Transverse colon (tissue), 4 donors: ENCODE data around the gene USP30. TPM values are rescaled to one million over a fixed set of nuclear protein-coding genes. Genes with fewer than 3 reads are reported as not detected.
A peak's percentile ranks its signal among the peaks of the same experiment; 100 is the strongest.
"Not testable (repeated sequence)": the region's sequence is repeated elsewhere in the genome, so short reads cannot be mapped to it uniquely, and the experiment has no call there.

Experiments
- DNase-seq: peaks from one replicate; pipeline ENCODE4 v3.0.0-alpha.2; 2019
- H3K27ac ChIP-seq, 4 donors: fragments of 200-600 bp; sonication (generic); 2 replicates each; pipeline ENCODE4 v1.5.1; 2016 to 2018; ENCODE audit warnings: inconsistent platforms in 4 of 4
- H3K27me3 ChIP-seq: fragments of 200-600 bp; sonication (generic); 2 replicates; pipeline ENCODE4 v1.5.1; 2017; ENCODE audit warnings: inconsistent platforms
- H3K36me3 ChIP-seq, 4 donors: fragments of 200-600 bp; sonication (generic); 2 replicates each; pipeline ENCODE4 v1.5.1; 2017 to 2019; ENCODE audit warnings: inconsistent platforms in 4 of 4
- H3K4me1 ChIP-seq, 4 donors: fragments of 200-600 bp; sonication (generic); 2 replicates each; pipeline ENCODE4 v1.5.1; 2017 to 2020; ENCODE audit warnings: inconsistent platforms in 4 of 4
- H3K4me3 ChIP-seq, 4 donors: fragments of 200-600 bp; sonication (generic); 1 replicate in 1 of 4; 2 replicates in 3 of 4; pipeline versions ENCODE4 v1.5.1 to v1.6.1; 2017 to 2019; ENCODE audit warnings: inconsistent platforms in 4 of 4
- H3K9me3 ChIP-seq, 2 donors: fragments of 200-600 bp; sonication (generic); 2 replicates each; pipeline ENCODE4 v1.5.1; 2017 to 2019; ENCODE audit warnings: inconsistent platforms in 2 of 2
- CTCF ChIP-seq, 5 experiments: fragments of 200-600 bp in 3 of 5; fragments of 450-650 bp in 2 of 5; sonication (generic) in 3 of 5; IDR thresholded peaks; 1 replicate in 2 of 5; 2 replicates in 3 of 5; pipeline ENCODE4 v1.5.1; 2016 to 2017; ENCODE audit warnings: antibody characterized with exemption in 5 of 5, inconsistent platforms in 3 of 5, mild to moderate bottlenecking in 2 of 5, moderate library complexity in 1 of 5
- EP300 ChIP-seq: sonication (generic); formaldehyde crosslinking; IDR thresholded peaks from one replicate; pipeline ENCODE4 v1.6.1; 2017; ENCODE audit warnings: antibody characterized with exemption, low read depth
- POLR2A ChIP-seq: fragments of 450-650 bp; IDR thresholded peaks from one replicate; pipeline ENCODE4 v1.6.1; 2016; ENCODE audit warnings: antibody characterized with exemption, mild to moderate bottlenecking, moderate library complexity
- POLR2AphosphoS5 ChIP-seq, 3 donors: sonication (generic); formaldehyde crosslinking; IDR thresholded peaks; one replicate each; pipeline ENCODE4 v1.6.1; 2016; ENCODE audit warnings: antibody characterized with exemption in 3 of 3
- WGBS, 2 donors: methylation state at CpG; one replicate each; pipeline ENCODE4 v1.1.5; 2018; ENCODE audit warnings: low coverage in 1 of 2; 5-methylcytosine and 5-hydroxymethylcytosine counted together
- in situ Hi-C, 4 donors: fragments of 200-750 bp; cut with MboI; loops; one replicate each; pipeline versions ENCODE4 v1.15.0 to v1.15.1; 2017; ENCODE audit warnings: low sequenced_read_pairs in 3 of 4, low pct_ligation_motif_present in 1 of 4, low pct_unique_long_range_greater_than_20kb in 1 of 4
- intact Hi-C: fragments of 100-400 bp; cut with DNase I; formaldehyde crosslinking; loops from one replicate; pipeline ENCODE4 v1.15.1; 2023; ENCODE audit warnings: low total_unique reads
- total RNA-seq, 4 donors: library from RNA; depleted of rRNA; stranded (reverse); fragments of >200 nt; gene quantifications; one replicate each; pipeline ENCODE4 v1.1.0, GENCODE V29; 2016

The USP30 gene
- total RNA-seq, 4 donors from 2014 or later = 6.8 to 38.9 (median 24.9) TPM

GRCh38 chr12:109047081-109047805 lies 5.1 kb upstream of the USP30 start:
- Histone ChIP-seq H3K27me3 (peaks cover 17% of the 10 kb centered on the region), H3K4me1 (peaks cover 3 to 16% (median 5%) of the 10 kb centered on the region in 4 donors), H3K9me3 (no peaks in the 10 kb centered on the region), H3K27ac (no peak overlapping the region), H3K4me3 (no peak overlapping the region), H3K36me3 (no peaks in the 10 kb centered on the region)
- in situ Hi-C loops (no loop called here), intact Hi-C loops (no loop called here)
- WGBS, 2 donors = 82 to 91% methylated on average over 4 to 8 of the region's 8 CpGs
- DNase-seq = no peak
- TF ChIP-seq POLR2AphosphoS5 (IDR thresholded peaks at IDR 0.05) (no peak), EP300 (no peak)

- DNase-seq, intact Hi-C loops, H3K36me3 ChIP-seq, H3K4me3 ChIP-seq, H3K9me3 ChIP-seq, in situ Hi-C loops, H3K27me3 ChIP-seq: not testable (repeated sequence)
- Histone ChIP-seq H3K27ac (peak overlapping the region in 3 of 4 donors; percentile 57 to 64 (median 61)), H3K4me1 (peaks cover 8 to 23% (median 12%) of the 10 kb centered on the region in 4 donors)
- WGBS, 2 donors = 56 to 77% methylated on average over 3 of the region's 3 CpGs
These were observed 3.7 kb upstream of the USP30 start for GRCh38 chr12:109048706-109049105.

GRCh38 chr12:109049794-109050193 lies 2.6 kb upstream of the USP30 start:
- in situ Hi-C loops, intact Hi-C loops, H3K4me3 ChIP-seq, H3K9me3 ChIP-seq, H3K36me3 ChIP-seq, H3K27me3 ChIP-seq: not testable (repeated sequence)
- peak; percentile 51 for DNase-seq
- Histone ChIP-seq H3K27ac (peak overlapping the region; percentile 9 to 64 (median 59)), H3K4me1 (peaks cover 14 to 34% (median 17%) of the 10 kb centered on the region in 4 donors)
- WGBS, 2 donors = 57 to 61% methylated on average over 6 to 8 of the region's 8 CpGs

- Histone ChIP-seq H3K9me3 (no peaks in the 10 kb centered on the region), H3K27me3 (no peaks in the 10 kb centered on the region), H3K36me3 (no peaks in the 10 kb centered on the region), H3K4me3 (peak overlapping the region in 3 of 4 donors; percentile 76 to 100 (median 78)), H3K4me1 (peaks cover 14 to 36% (median 17%) of the 10 kb centered on the region in 4 donors), H3K27ac (peak overlapping the region; percentile 90 to 96 (median 92))
- DNase-seq = no peak
- no peak for TF ChIP-seq CTCF (IDR thresholded peaks at IDR 0.05)
- TF ChIP-seq POLR2A = no peak
- TF ChIP-seq EP300 = no peak
- no peak for TF ChIP-seq POLR2AphosphoS5 (IDR thresholded peaks at IDR 0.05)
- 12 to 20% methylated on average over 3 to 6 of the region's 6 CpGs for WGBS, 2 donors
- intact Hi-C loops (loop anchor here (2.0 kb wide), 2 partner anchors 323 to 491 kb away; partner anchors contain the start of gene SART3), in situ Hi-C loops (no loop called here)
These were observed 321 bp upstream of the USP30 start for GRCh38 chr12:109052097-109052413.

GRCh38 chr12:109053382-109054123 lies 1.2 kb downstream of the USP30 start:
- intact Hi-C loops (loop anchor here (2.0 kb wide), 2 partner anchors 325 to 493 kb away; partner anchors contain the start of gene SART3), in situ Hi-C loops (no loop called here)
- Histone ChIP-seq H3K36me3 (peaks cover 0 to 13% (median 4%) of the 10 kb centered on the region in 4 donors), H3K27me3 (no peaks in the 10 kb centered on the region), H3K4me1 (peaks cover 14 to 36% (median 17%) of the 10 kb centered on the region in 4 donors), H3K4me3 (peak overlapping the region; percentile 76 to 100 (median 88)), H3K27ac (peak overlapping the region; percentile 90 to 96 (median 92)), H3K9me3 (no peaks in the 10 kb centered on the region)
- TF ChIP-seq EP300 (no peak), CTCF (IDR thresholded peaks at IDR 0.05) (no peak), POLR2A (peak; percentile 18), POLR2AphosphoS5 (IDR thresholded peaks at IDR 0.05) (no peak)
- 0 to 13% methylated on average over 3 to 9 of the region's 9 CpGs for WGBS, 2 donors
- DNase-seq = no peak

- 67 to 68% methylated on average over 3 to 4 of the region's 4 CpGs for WGBS, 2 donors
- DNase-seq, H3K9me3 ChIP-seq, H3K27me3 ChIP-seq, in situ Hi-C loops, intact Hi-C loops: not testable (repeated sequence)
- peaks cover 14 to 32% (median 17%) of the 10 kb centered on the region in 4 donors for H3K4me1 ChIP-seq
- H3K4me3 ChIP-seq = peak overlapping the region in 3 of 4 donors; percentile 76 to 100 (median 78)
- H3K36me3 ChIP-seq = peaks cover 0 to 19% (median 4%) of the 10 kb centered on the region in 4 donors
- peak overlapping the region; percentile 90 to 96 (median 92) for H3K27ac ChIP-seq
These were observed 1.7 kb downstream of the USP30 start for GRCh38 chr12:109054124-109054513.
